ENCODE results near the gene TMEM45A. TPM values are rescaled to one million over a fixed set of nuclear protein-coding genes. Genes with fewer than 3 reads are reported as not detected.

The TMEM45A gene
- total RNA-seq, 2 experiments from 2014 or later: 0.10 TPM; not detected in 1

GRCh38 chr3:100523050-100523760, 30.8 kb downstream of the TMEM45A start:
- Histone ChIP-seq H3K27ac (ENCODE audit: low read depth, low read length, poor library complexity, severe bottlenecking) (no peak overlapping the region), H3K4me1 (ENCODE audit: insufficient read depth, low read length, poor library complexity, severe bottlenecking) (no peaks in the 10 kb centered on the region), H3K79me2 (ENCODE audit: insufficient read depth, low read depth, low read length) (no peaks in the 10 kb centered on the region), H3K4me2 (ENCODE audit: low read length) (no peak overlapping the region), H4K20me1 (ENCODE audit: insufficient read depth, low read length) (no peaks in the 10 kb centered on the region; the same call in 1 of the 2 replicates), H3K9me2 (ENCODE audit: insufficient read depth, low read length) (no peaks in the 10 kb centered on the region), H3K9me3 (ENCODE audit: low read length) (no peaks in the 10 kb centered on the region), H3K36me3 (ENCODE audit: insufficient read depth, low read length) (no peaks in the 10 kb centered on the region), H2AFZ (ENCODE audit: low read length) (no peak overlapping the region), H3K4me3 (ENCODE audit: low read depth, low read length, poor library complexity, severe bottlenecking) (no peak overlapping the region)
- TF ChIP-seq EZH2phosphoT487 (IDR thresholded peaks at IDR 0.05; ENCODE audit: borderline replicate concordance, low read depth, low read length) (no peak), CTCF (conservative IDR thresholded peaks at IDR 0.05; ENCODE audit: low read length) (no peak)
- CTCF ChIA-PET (ENCODE audit: unreplicated experiment): no interaction called here
- no peak for DNase-seq (ENCODE audit: low spot score)
- no TSS peak for BruUV-seq (replicated peaks)
- POLR2A ChIA-PET: interaction anchor here (0.5 to 1.2 kb wide), 4 partner anchors 9 to 625 kb away, joined by 3 to 6 read pairs (median 3); no protein-coding TSS in a partner anchor
- intact Hi-C loops (cut with micrococcal nuclease; ENCODE audit: unreplicated experiment): no loop called here

DNA sequence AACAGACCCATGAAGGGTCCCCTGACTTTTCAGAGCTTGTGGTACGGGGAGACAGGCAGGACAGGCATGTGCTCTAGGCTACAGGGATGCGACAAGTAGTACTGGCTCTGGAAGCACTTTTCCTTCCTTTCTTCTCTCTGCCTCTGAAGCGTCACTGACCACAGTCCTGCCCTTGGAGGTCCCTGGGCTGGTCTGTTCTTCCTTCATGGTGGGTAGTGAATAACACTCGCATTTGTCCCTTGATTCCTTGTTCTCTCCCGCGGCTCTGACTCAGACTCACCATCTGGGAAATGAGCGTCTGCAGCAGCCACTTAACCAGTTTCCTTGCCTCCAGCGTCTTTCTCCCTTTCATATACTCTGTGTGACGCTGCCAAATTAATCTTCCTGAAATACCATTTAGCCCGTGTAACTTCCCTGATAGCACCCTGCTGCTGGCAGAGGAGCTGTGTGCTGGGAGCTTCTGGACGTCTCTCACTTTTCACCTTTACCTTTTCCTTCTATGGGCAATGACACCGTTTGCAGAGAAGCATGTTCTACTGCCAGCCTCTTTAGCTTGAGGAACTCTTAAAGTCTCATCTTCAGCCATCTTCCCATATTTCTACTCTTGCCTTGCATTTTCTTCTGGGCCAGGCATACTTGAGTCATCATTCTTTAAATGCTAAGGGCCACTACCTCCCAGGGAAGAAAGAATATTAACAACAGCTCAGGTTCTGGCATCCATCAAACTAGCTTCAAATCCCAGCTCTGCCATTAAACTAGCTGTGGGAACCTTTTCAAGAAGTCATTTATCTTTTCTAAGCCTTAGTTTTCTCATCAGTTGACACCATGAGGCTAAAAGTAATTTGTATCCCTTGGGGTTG, 33.6 kb downstream of the TMEM45A start:
- no TSS peak for BruUV-seq (replicated peaks)
- Histone ChIP-seq H3K79me2 (ENCODE audit: insufficient read depth, low read depth, low read length) (no peaks in the 10 kb centered on the region), H3K36me3 (ENCODE audit: insufficient read depth, low read length) (no peaks in the 10 kb centered on the region), H3K9me2 (ENCODE audit: insufficient read depth, low read length) (no peaks in the 10 kb centered on the region), H3K9me3 (ENCODE audit: low read length) (no peaks in the 10 kb centered on the region), H2AFZ (ENCODE audit: low read length) (no peak overlapping the region), H4K20me1 (ENCODE audit: insufficient read depth, low read length) (no peaks in the 10 kb centered on the region; the same call in 1 of the 2 replicates), H3K4me1 (ENCODE audit: insufficient read depth, low read length, poor library complexity, severe bottlenecking) (no peaks in the 10 kb centered on the region), H3K27ac (ENCODE audit: low read depth, low read length, poor library complexity, severe bottlenecking) (no peak overlapping the region), H3K4me3 (ENCODE audit: low read depth, low read length, poor library complexity, severe bottlenecking) (no peak overlapping the region), H3K4me2 (ENCODE audit: low read length) (no peak overlapping the region)
- intact Hi-C loops (cut with micrococcal nuclease; ENCODE audit: unreplicated experiment): no loop called here
- TF ChIP-seq CTCF (conservative IDR thresholded peaks at IDR 0.05; ENCODE audit: low read length) (no peak), EZH2phosphoT487 (IDR thresholded peaks at IDR 0.05; ENCODE audit: borderline replicate concordance, low read depth, low read length) (no peak)
- DNase-seq (ENCODE audit: low spot score): no peak
- POLR2A ChIA-PET: interaction anchor here (0.7 to 1.0 kb wide), 2 partner anchors 21 to 672 kb away, joined by 3 read pairs; no protein-coding TSS in a partner anchor
- CTCF ChIA-PET (ENCODE audit: unreplicated experiment): no interaction called here

All from OCI-LY7 (cell line).